Measurements from ENCODE around the gene USP47.
A peak's percentile ranks its signal among the peaks of the same experiment; 100 is the strongest.

USP47 gene, protein sequence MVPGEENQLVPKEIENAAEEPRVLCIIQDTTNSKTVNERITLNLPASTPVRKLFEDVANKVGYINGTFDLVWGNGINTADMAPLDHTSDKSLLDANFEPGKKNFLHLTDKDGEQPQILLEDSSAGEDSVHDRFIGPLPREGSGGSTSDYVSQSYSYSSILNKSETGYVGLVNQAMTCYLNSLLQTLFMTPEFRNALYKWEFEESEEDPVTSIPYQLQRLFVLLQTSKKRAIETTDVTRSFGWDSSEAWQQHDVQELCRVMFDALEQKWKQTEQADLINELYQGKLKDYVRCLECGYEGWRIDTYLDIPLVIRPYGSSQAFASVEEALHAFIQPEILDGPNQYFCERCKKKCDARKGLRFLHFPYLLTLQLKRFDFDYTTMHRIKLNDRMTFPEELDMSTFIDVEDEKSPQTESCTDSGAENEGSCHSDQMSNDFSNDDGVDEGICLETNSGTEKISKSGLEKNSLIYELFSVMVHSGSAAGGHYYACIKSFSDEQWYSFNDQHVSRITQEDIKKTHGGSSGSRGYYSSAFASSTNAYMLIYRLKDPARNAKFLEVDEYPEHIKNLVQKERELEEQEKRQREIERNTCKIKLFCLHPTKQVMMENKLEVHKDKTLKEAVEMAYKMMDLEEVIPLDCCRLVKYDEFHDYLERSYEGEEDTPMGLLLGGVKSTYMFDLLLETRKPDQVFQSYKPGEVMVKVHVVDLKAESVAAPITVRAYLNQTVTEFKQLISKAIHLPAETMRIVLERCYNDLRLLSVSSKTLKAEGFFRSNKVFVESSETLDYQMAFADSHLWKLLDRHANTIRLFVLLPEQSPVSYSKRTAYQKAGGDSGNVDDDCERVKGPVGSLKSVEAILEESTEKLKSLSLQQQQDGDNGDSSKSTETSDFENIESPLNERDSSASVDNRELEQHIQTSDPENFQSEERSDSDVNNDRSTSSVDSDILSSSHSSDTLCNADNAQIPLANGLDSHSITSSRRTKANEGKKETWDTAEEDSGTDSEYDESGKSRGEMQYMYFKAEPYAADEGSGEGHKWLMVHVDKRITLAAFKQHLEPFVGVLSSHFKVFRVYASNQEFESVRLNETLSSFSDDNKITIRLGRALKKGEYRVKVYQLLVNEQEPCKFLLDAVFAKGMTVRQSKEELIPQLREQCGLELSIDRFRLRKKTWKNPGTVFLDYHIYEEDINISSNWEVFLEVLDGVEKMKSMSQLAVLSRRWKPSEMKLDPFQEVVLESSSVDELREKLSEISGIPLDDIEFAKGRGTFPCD (N-terminal part only)

DNA sequence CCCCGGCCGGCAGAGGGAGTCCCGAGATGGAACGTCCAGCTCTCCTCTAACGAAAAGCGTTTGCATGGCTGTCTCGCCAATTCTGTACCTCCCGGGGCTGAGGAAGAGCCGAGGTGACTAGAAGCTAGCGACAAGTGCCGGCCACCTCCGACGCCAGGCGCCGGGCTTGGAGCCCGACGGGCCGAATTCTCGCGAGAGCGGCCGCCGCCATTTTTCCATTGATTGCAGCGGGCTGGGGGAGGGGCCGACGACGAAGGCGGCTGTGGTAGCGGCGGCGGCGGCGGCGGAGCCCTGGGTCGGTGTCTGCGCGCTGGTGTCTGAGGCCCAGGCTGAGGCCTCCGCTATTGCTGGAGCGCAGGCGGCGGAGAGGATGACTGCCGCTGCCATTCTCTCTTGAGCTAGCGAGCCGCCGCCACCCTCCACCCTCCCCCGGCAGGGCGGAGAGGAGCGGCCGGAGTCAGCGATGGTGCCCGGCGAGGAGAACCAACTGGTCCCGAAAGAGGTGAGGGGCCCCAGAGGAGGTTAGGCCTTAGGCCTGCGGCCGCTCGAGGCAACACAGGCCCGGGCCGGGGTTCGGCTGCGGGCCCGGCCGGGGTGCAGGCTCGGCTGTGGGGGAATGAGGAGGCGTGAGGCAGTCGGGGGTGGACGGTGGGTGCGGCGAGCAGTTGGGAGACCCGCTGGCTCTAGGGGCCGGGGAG lies at the start of gene USP47:
Gene USP47 (plus strand): TSS at position 250 of the 698 bp plus-strand sequence. CDS start 214 bp downstream, at position 464.
- DNase-seq (ENCODE audit: low read depth in 3 of 3, low spot score in 1 of 3) = peak; percentile 79 to 93 (median 91)

DNA sequence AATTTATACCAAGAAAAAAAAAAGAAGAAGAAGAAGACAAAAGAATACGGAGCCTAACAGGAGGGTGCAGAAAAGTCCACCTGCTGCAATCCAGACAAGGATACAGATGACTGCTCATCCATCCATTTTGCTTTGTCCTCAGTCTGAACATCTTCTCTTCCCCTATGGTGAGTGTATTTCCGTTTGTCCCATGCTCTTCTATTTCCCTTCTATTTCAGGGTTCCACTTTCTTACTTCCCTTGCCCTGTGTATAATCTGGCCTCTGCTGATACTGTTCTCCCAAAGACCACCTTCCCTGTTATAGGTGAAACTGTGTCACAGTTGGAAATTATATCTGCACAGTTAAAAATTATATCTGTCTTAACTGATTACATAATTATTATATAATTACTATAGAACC lies 48.7 kb upstream of the USP47 start:
- DNase-seq (ENCODE audit: low read depth in 3 of 3, low spot score in 1 of 3) = no peak

DNA sequence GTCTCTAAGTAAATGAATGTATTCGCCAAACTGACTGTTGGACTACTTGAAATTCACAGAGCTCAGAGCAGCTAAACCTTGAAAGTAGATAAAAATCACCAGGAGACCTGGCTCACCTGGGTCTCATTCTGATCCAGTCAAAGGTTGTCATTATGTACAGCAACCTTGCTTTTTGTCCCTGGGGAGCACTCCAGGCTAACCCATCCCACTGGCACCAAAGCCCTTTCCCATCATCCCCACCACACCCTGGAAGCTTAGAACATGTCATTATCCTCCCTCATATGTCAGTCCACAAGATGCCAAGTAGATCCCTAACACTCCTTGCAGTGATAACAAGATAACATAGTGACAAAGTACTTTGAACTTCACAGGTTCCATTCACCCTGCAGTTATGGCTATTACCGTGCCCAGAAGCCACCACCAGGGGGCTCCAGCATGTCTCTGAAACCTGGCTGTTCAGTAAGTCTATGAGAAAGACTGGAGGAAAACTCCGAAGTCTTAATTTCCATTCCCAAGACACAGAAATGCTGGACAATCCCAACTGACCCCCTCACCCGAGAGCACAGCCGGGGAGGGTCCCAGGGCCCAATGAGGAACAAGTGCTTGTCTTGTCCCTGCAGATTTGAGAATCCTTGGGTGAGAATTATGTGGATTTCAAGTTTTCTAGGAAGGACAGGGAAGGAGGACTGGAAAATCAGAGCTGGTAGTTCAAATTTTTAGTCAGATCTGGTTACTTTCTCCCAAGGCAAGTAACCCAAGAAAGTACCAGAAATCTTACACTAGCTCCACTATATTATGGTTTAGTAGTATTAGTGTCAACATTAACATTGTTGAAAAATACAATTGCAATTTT lies 43.0 kb upstream of the USP47 start:
- peak; percentile 30 to 62 (median 60) for DNase-seq (ENCODE audit: low read depth in 3 of 3, low spot score in 1 of 3)

DNA sequence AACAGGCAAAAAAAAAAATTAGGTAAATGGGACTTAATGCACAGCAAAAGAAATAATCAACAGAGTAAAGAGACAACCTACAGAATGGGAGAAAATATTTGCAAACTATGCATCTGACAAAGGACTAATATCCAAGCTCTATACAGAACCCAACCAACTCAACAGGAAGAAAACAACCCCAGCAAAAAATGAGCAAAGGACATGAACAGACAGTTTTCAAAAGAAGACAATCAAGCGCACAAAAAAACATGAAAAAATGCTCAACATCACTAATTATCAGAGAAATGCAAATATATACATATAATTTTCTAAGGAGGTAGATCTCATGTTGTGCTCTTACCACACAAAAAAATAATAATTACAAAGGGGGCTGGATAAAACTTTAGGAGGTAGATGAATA lies 36.5 kb upstream of the USP47 start:
- DNase-seq (ENCODE audit: low read depth in 3 of 3, low spot score in 1 of 3) = no peak

DNA sequence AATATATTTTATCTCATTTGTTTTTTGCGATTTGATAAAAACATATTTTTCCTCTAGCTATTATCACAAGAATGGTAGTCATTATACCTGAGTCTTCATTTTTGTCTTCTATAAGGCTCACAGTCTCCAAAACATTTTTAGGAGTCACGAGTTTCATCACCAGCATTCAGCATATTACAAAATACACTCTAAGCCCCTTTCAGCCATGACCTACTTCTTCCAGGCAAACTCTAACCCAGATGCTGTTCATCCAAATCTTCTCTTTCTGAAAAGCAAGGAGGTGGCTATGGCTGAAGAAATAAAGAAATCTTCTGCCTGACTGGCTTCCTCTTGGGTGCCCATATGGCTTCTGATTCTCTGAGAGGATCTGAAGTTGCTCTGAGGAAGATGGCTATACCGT lies 35.7 kb upstream of the USP47 start:
- DNase-seq (ENCODE audit: low read depth in 3 of 3, low spot score in 1 of 3) = no peak

DNA sequence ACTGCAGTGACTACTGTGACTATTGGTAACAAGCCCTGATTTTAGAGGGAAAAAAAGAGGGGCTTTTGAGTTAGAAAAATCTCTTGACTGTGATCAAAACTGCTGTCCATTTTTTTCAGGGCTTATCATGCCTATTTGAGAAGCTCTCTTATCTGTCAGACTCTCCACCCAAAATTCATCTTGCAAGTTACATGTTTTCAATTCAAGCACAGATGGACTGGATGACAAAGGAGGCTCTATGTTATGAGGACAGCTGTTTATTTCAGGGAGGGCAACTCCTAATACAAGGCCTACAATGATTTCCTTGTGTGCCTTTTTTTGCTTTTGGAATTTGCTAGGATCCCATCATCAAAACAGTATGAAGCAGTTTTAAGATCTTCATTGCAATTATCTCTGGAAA lies 35.2 kb upstream of the USP47 start:
- no peak for DNase-seq (ENCODE audit: low read depth in 3 of 3, low spot score in 1 of 3)

DNA sequence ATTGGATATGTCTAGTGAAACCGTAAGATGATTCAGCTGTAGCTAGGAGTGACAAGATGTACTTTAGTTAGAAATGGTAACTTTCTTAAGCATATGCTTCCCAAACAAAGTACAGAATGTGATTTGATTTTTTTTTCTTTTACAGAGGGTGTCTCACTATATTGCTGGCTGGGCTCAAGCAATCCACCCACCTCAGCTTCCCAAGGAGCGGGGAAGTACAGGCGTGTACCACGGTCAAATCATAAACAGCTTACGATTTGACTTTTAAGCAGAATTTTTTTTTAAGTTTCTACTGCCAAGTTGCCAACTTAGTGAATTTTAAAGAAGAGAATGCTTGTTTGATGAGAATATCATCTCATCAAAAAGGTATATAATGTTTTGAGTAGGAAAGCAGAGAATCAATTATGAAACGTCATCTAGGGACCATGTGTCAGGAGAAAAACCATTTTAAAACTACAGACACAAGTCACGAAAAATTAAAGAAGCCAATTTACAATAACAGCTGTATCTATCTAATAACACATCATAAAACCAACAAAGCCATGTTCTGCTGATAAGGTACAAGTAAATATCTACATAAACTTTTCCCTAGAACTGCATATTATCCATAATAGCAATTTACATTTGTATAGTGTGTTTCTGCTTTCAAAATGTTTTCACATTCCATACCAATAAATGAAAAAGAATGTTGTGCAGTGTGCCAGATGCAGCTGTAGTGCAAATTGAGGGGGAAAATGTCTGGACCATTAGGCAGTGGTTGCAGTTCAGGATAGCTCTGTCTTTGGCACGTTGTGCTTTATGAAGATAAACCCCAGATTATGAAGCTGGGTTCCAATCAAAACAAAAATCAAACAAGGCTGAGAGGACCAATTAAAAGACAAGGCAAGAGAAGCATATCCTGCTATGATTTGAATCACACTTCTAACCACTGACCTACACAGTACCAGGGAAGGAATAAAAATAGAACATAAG lies 33.7 kb upstream of the USP47 start:
- no peak for DNase-seq (ENCODE audit: low read depth in 3 of 3, low spot score in 1 of 3)

DNA sequence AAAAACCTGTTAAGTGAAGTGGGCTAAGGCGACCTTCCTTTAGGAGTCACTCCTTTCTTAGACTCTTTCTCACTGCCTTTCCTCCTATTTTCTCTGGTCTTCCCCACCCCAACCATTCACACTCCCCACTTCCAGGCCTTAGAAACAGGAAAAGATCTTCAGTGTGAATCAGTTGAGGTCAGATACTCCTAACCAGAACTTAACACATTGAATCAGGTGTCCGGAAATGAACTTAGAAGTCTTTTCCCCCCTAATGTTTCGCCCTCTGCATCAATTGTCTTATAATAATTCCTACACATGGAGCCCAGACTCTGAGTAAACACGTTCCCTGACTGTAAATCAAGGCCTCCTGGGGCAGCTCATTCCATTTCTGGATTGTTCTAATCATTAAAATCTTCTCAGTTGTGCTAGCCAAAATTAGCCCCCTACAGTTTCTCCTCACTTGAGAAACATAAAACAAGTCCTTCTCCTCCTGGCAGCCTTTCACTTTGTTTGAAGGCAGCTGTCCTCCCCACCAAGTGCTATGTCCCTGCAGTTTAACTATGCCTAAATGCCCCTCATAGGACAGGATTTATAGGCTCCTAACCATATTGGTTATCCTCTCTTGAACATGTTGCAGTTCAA lies 32.7 kb upstream of the USP47 start:
- DNase-seq (ENCODE audit: low read depth in 3 of 3, low spot score in 1 of 3) = no peak

DNA sequence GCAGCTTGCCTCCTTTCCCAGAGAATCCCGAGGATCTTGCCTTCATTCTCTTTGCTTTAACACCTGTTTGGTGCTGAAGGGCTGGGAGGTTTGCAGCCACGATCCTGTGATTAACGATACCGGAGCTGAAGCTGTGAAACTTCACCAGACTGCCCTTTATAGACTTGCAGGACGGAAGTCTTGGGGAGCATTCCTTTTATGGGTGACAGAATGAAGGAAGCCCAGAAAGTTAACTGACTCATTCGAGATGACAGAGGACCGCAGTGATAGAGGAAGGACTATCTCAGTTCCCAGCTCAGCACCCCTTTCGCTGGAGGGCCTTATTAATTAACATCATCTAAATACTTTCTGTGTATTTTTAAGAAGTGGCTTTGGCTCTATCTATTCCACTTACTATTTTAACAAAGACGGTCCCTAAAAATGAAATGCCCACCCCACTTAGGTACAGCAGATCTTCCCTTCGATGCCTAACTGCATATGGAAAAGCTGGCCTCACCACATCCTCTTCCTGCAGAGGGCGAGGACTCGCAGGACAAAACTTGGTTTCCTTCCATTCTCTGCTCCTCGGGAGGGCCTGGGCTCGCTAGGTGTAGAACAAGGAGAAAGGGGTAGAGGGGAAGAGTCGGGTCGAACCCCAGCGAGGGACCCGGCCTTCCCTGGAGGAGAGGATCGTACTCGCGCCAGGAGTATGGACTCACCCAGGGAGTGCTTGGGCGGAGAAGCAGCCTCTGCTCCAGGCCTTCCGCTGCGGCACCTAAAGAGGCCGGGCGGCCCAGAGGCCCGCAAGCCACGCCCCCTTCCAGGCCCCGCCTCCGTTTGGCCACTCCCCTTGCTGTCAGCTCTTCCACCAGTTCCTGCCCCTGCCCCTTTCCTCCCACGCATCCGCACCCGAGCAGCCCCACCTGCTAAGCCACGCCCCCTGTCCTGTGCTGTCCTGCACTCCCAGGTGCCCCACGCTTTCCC lies 30.7 kb upstream of the USP47 start:
- no peak for DNase-seq (ENCODE audit: low read depth in 3 of 3, low spot score in 1 of 3)

DNA sequence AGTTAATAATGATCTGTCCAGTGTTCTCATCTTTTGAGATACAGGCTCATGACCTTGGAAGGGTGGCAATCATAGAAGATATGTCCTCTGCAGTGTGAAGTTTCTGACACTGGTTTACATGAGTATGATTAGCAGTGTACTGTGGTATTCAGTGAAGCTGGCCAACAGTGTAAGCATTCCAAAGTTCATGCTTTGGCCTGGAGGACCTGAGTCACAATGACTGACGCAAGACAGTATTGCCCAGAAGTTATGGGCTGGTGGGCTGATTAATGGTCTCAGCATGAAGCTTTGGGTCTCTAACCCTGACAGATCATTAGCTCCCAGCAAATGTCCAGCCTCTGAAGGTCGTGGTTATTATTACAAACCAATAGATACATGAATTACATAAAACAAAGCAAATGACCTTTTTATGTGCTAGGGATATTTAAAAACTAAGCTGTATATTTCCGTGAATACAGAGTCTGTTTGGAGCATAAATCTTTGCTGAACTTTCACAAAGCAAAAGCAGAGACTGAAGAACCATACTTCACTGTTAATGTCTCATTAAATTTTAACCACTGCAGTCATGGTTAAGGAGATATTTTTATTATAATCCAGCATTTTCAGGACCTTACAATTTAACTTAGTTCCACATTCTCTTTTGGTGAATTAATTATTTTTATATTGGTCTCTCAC lies 28.3 kb upstream of the USP47 start:
- DNase-seq (ENCODE audit: low read depth in 3 of 3, low spot score in 1 of 3) = no peak

DNA sequence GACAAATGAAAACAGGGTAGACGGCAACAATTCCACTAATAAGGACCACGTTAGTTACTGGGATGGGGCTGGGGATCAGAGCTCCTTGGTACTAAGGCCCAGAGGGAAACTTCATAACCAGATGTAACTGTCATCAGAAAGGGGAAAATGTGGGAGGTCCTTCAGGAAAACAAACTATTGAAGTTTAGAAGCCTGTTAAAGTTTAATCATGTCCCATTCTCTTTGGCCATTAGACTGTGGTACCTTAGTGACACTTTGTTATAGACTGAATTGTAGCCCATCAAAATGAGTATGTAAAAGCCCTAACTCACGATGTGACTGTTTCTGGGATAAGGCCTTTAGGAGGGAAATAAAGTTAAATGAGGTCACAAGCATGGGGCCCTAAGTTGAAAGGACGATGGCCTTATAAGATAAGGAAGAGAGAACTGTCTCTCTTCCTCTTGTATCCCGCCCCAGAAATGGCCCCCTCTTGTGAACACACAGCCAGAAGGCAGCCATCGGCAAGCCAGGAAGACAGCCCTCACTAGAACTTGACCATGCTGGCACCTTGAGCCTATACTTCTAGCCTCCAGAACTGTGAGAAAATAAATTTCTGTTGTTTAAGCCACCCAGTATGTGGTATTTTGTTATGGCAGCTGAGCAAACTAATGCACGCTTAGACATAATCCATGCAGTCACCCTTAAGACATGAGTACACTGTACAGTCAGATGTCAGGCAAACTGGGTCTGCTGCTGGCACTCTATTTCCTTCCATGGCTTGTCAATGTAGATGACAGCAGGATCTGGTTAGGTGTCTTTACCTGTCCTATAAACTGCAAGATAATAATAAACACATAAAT lies 26.9 kb upstream of the USP47 start:
- no peak for DNase-seq (ENCODE audit: low read depth in 3 of 3, low spot score in 1 of 3)

DNA sequence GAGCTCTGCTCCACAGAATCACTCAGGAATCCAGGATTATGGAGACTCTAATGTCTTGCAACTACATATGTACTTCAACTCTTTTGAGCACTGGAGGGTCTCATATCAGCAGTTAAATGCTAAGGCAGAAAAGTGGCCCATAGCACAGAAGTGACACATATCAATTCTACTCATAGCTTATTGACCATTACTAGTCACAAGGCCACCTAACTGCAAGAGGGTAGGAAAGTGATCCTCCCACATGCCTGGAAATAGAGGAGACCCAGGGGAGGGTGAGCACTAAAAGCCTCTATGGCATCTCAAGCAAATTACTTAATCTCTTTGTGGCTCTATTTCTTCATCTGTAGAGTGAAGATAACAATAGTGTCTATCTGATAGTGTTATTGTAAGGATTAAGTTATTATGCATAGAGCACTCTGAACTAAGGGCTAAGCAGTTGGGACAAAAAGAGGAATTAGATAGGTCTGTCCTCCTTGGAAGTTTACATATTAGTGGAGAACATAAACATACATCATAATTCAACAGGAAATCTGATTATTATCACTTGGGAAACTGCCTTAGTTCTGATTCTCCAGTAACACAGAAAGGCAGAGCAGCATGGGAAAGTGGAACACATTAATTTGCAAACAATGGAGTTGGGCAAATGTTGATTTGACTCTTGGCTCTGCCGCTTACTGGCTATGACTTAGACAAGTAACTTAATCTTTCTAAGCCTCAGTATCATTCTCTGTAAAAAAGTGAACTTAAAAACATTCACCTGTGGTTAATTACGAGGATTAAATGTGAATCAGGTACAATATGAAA lies 25.1 kb upstream of the USP47 start:
- DNase-seq (ENCODE audit: low read depth in 3 of 3, low spot score in 1 of 3) = no peak

DNA sequence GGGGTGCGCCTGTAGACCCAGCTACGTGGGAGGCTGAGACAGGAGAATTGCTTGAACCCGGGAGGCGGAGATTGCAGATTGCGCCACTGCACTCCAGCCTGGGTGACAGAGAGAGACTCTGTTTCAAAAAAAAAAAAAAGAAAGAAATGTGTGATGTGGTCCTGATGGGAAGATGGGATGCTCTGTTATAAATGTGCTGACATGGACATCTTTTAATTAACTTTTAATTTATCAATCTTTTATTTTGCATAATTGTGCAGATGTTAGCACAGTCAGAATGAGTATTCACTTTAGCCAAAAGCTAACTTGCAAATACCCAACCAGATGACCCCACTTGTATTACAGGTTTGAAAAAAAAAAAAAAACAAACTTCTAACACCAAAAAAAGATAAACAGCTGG lies 23.8 kb upstream of the USP47 start:
- no peak for DNase-seq (ENCODE audit: low read depth in 3 of 3, low spot score in 1 of 3)

DNA sequence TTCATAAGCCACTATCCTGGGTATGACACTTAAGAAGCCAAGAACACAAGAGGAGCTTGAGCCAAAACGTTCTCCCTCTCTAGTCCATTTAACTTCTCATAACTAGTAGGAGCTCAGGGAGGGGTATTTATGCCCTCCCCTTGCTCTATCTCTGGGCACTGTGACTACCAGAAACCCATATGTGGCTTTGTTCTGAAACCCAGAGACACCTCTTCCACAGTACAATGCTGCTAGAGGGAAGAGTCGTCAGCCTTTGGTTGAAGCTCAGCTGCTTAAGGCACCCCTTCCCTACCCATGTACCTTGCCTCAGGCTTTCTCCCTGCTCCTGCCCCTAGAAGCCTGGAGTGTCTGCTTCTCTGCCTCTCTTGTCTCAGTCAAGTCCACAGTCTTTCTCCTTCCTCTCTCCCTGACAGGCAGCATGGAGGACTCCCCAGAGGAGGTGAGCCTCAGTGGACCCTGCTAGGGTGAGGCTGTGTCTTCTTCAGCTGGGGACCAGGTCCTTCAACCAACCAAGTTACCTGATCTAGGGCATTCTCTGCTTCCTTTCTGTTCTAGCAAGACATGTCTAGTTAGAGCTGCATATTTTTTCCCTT lies 23.1 kb upstream of the USP47 start:
- DNase-seq (ENCODE audit: low read depth in 3 of 3, low spot score in 1 of 3) = no peak

Data from stimulated activated CD4-positive, alpha-beta T cell treated with anti-CD3 and anti-CD28 coated beads, TNF-alpha, amount 100 ng/mL, for 1 hour (primary cell).